PC-9 (cell line): ENCODE measurements around the gene SC5D. TPM values are rescaled to one million over a fixed set of nuclear protein-coding genes. Genes with fewer than 3 reads are reported as not detected.

ENCODE experiments used
- BruUV-seq: library from RNA; stranded (reverse); fragments of 400-500 nt; replicated peaks from 2 replicates; lab custom pipeline; 2021; lab: Mats Ljungman, UMichigan
- CTCF ChIA-PET: fragments of 300-600 bp; sonication (Branson Sonifier 250); formaldehyde crosslinking; loops from one replicate; lab custom pipeline; 2022; ENCODE audit warnings: antibody characterized with exemption; lab: Charles Lee
- POLR2A ChIA-PET: fragments of 300-600 bp; sonication (Branson Sonifier 250); formaldehyde crosslinking; loops from one replicate; lab custom pipeline; 2022; ENCODE audit warnings: antibody characterized with exemption; ENCODE audit not compliant: unreplicated experiment; lab: Charles Lee
- DNase-seq, 2 experiments: peaks; one replicate each; pipeline versions ENCODE4 v3.0.0 to v3.0.0-alpha.2; 2015 to 2022; ENCODE audit warnings: mixed read lengths in 1 of 2
- H2AFZ ChIP-seq: fragments of 200-600 bp; sonication (generic); 2 replicates; pipeline ENCODE4 v1.8.1; 2017; ENCODE audit warnings: antibody characterized with exemption
- H3F3A ChIP-seq: fragments of 200-600 bp; sonication (generic); 2 replicates; pipeline ENCODE4 v1.8.1; 2017; ENCODE audit warnings: antibody characterized with exemption, mild to moderate bottlenecking, low read depth; ENCODE audit not compliant: insufficient read depth
- H3K27ac ChIP-seq: fragments of 200-600 bp; sonication (generic); 2 replicates; pipeline ENCODE4 v1.6.1; 2016; ENCODE audit warnings: mixed run types
- H3K27me3 ChIP-seq: fragments of 200-600 bp; sonication (generic); 2 replicates; pipeline ENCODE4 v1.6.1; 2016; ENCODE audit warnings: low read depth, mixed run types; ENCODE audit not compliant: insufficient read depth
- H3K36me3 ChIP-seq: fragments of 200-600 bp; sonication (generic); 2 replicates; pipeline ENCODE4 v1.6.1; 2016; ENCODE audit warnings: low read depth, mixed run types
- H3K4me1 ChIP-seq: fragments of 200-600 bp; sonication (generic); replicated peaks from 2 replicates; pipeline ENCODE4 v1.6.1; 2016; ENCODE audit warnings: mixed run types; ENCODE audit not compliant: insufficient read depth
- H3K4me2 ChIP-seq: fragments of 200-600 bp; sonication (generic); 2 replicates; pipeline ENCODE4 v1.6.1; 2017; ENCODE audit warnings: mixed run types
- H3K4me3 ChIP-seq: fragments of 200-600 bp; sonication (generic); 2 replicates; pipeline ENCODE4 v1.6.1; 2016; ENCODE audit warnings: mixed run types
- H3K79me2 ChIP-seq: fragments of 200-600 bp; sonication (generic); 2 replicates; pipeline ENCODE4 v1.6.1; 2017; ENCODE audit warnings: low read depth, mixed run types
- H3K9me2 ChIP-seq: fragments of 200-600 bp; sonication (generic); 2 replicates; pipeline ENCODE4 v1.8.1; 2017; ENCODE audit warnings: mild to moderate bottlenecking; ENCODE audit not compliant: insufficient read depth
- H3K9me3 ChIP-seq: fragments of 200-600 bp; sonication (generic); 2 replicates; pipeline ENCODE4 v1.8.1; 2016; ENCODE audit warnings: low read depth; ENCODE audit not compliant: insufficient read depth
- H4K20me1 ChIP-seq: fragments of 200-600 bp; sonication (generic); 2 replicates; pipeline ENCODE4 v1.8.1; 2017; ENCODE audit not compliant: insufficient read depth
- EZH2 ChIP-seq: fragments of 200-600 bp; sonication (generic); IDR thresholded peaks from 2 replicates; pipeline ENCODE4 v1.8.0; 2017; ENCODE audit warnings: antibody characterized with exemption, low read depth
- intact Hi-C: fragments of 100-400 bp; cut with micrococcal nuclease; formaldehyde crosslinking; loops from one replicate; pipeline ENCODE4 v1.10.0; 2022; ENCODE audit not compliant: unreplicated experiment
- total RNA-seq: library from RNA; stranded (reverse); gene quantifications from 2 replicates; pipeline ENCODE4 v1.2.3, GENCODE V29; 2021
- TF ChIP-seq, protein P1 (sequence below): fragments of 200-600 bp; sonication (generic); conservative IDR thresholded peaks from 2 replicates; pipeline ENCODE4 v1.6.1; 2017; ENCODE audit warnings: mixed run types, antibody characterized with exemption, mild to moderate bottlenecking, moderate library complexity

The SC5D gene
- total RNA-seq, 1 experiment from 2014 or later, result 16.9 TPM

DNA sequence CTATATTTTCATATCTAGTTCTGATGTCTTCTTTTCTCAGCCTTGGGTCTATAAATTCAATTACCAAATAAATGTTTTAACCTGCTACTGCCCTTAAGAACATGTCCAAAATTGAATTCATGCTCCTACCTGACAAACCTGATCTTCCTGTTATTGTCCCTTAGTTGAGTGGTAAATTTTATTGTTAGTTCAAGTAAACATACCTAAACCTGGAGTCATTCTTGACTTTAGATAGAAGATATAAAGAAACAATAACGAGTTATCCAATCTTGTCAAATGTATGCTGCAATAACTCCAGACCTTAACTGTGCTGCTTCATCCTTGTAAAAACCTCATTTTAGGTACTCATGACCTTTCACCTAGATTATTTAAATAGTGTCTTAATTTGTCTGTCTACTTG lies 34.6 kb upstream of the SC5D start:
- H3K27ac ChIP-seq, result no peak overlapping the region
- BruUV-seq, result no TSS peak
- peak overlapping the region; percentile 16; the same call in 1 of the 2 replicates for H3K4me2 ChIP-seq
- CTCF ChIA-PET, result no interaction called here
- peaks cover 3% of the 10 kb centered on the region for H3F3A ChIP-seq
- no peaks in the 10 kb centered on the region for H3K27me3 ChIP-seq
- H3K79me2 ChIP-seq, result no peaks in the 10 kb centered on the region
- DNase-seq, result peak in 1 of 2 experiments; percentile 95
- POLR2A ChIA-PET, result no interaction called here
- no peak overlapping the region for H2AFZ ChIP-seq
- no peak overlapping the region for H3K4me3 ChIP-seq
- intact Hi-C loops, result no loop called here
- no peak for TF ChIP-seq EZH2
- peaks cover 29% of the 10 kb centered on the region for H3K4me1 ChIP-seq
- H4K20me1 ChIP-seq, result no peaks in the 10 kb centered on the region
- no peaks in the 10 kb centered on the region for H3K9me2 ChIP-seq
- H3K9me3 ChIP-seq, result no peaks in the 10 kb centered on the region; the same call in 1 of the 2 replicates
- H3K36me3 ChIP-seq, result no peaks in the 10 kb centered on the region

DNA sequence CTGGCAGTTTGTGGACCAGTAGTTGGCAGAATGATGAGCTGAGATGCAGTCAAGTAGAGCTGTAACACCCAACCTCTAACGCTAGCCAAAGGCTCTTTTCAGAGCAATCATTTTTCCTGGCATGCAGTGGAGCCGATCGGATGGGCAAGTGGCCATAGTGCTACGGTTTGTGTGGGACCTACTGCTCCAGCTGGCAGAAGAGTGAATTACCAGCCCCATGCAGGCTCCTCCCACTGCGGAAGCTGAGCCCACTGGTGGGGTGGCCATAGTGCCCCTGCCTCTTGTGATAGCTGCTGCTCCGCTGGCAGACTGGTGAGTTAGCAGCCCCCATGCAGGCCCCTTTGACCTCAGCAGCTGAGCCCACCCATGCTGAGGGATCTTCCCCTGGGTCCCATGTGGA lies 27.0 kb upstream of the SC5D start:
- H3K4me2 ChIP-seq, result no peak overlapping the region
- H3K27ac ChIP-seq, result no peak overlapping the region
- H3K4me3 ChIP-seq, result no peak overlapping the region
- intact Hi-C loops, result no loop called here
- no peaks in the 10 kb centered on the region for H3K9me2 ChIP-seq
- H4K20me1 ChIP-seq, result no peaks in the 10 kb centered on the region
- DNase-seq, result no peak
- no peaks in the 10 kb centered on the region for H3K4me1 ChIP-seq
- no TSS peak for BruUV-seq
- TF ChIP-seq EZH2, result no peak
- TF ChIP-seq, protein P1, sequence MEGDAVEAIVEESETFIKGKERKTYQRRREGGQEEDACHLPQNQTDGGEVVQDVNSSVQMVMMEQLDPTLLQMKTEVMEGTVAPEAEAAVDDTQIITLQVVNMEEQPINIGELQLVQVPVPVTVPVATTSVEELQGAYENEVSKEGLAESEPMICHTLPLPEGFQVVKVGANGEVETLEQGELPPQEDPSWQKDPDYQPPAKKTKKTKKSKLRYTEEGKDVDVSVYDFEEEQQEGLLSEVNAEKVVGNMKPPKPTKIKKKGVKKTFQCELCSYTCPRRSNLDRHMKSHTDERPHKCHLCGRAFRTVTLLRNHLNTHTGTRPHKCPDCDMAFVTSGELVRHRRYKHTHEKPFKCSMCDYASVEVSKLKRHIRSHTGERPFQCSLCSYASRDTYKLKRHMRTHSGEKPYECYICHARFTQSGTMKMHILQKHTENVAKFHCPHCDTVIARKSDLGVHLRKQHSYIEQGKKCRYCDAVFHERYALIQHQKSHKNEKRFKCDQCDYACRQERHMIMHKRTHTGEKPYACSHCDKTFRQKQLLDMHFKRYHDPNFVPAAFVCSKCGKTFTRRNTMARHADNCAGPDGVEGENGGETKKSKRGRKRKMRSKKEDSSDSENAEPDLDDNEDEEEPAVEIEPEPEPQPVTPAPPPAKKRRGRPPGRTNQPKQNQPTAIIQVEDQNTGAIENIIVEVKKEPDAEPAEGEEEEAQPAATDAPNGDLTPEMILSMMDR, result no peak
- no peaks in the 10 kb centered on the region for H3K79me2 ChIP-seq
- H2AFZ ChIP-seq, result no peak overlapping the region
- ChIA-PET CTCF (no interaction called here), POLR2A (no interaction called here)
- no peaks in the 10 kb centered on the region for H3K9me3 ChIP-seq
- no peaks in the 10 kb centered on the region for H3K36me3 ChIP-seq
- no peaks in the 10 kb centered on the region for H3F3A ChIP-seq
- peaks cover 67% of the 10 kb centered on the region for H3K27me3 ChIP-seq

DNA sequence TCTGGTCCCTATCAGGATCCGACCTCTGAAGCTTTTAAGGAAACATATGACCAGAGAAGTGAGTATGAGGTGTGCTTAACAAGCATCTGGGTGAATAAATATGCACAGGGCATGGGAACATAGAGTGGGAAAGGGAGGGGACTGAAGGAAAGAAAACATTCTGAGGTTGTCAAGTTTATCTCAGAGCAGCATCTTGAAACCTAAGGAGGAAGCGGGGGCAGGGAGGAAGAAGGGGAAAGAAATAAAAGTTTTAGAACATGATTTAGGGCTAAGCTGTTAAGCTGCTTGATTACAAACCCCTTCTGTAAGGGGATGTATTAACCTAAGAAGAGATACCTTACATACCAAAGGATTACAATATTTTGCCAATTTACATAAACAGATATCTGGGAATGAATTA lies 24.0 kb upstream of the SC5D start:
- BruUV-seq, result no TSS peak
- H3K27ac ChIP-seq, result no peak overlapping the region
- DNase-seq, result peak in 1 of 2 experiments; percentile 15
- H4K20me1 ChIP-seq, result no peaks in the 10 kb centered on the region
- CTCF ChIA-PET, result no interaction called here
- POLR2A ChIA-PET, result no interaction called here
- no peaks in the 10 kb centered on the region for H3K9me2 ChIP-seq
- H3K27me3 ChIP-seq, result peaks cover 93% of the 10 kb centered on the region
- intact Hi-C loops, result no loop called here
- no peaks in the 10 kb centered on the region for H3K9me3 ChIP-seq
- no peaks in the 10 kb centered on the region for H3F3A ChIP-seq
- H3K79me2 ChIP-seq, result no peaks in the 10 kb centered on the region
- no peaks in the 10 kb centered on the region for H3K4me1 ChIP-seq
- no peak overlapping the region for H3K4me3 ChIP-seq
- H3K36me3 ChIP-seq, result no peaks in the 10 kb centered on the region
- no peak for TF ChIP-seq EZH2
- TF ChIP-seq, protein P1, result no peak
- H3K4me2 ChIP-seq, result no peak overlapping the region
- H2AFZ ChIP-seq, result no peak overlapping the region
